Large intestine (tissue), 3 donors: ENCODE results near the gene ROBO2. TPM values are rescaled to one million over a fixed set of nuclear protein-coding genes. Genes with fewer than 3 reads are reported as not detected.
A peak's percentile ranks its signal among the peaks of the same experiment; 100 is the strongest.

Experiments
- DNase-seq, 2 donors: peaks; one replicate each; pipeline versions ENCODE4 v3.0.0 to v3.0.0-alpha.2; 2013
- H3K27ac ChIP-seq: one replicate; pipeline ENCODE4 v1.5.1; 2013; ENCODE audit warnings: low read length
- H3K27me3 ChIP-seq: 2 replicates; pipeline ENCODE4 v1.6.1; 2013; ENCODE audit warnings: low read length; ENCODE audit not compliant: control insufficient read depth, insufficient read depth
- H3K36me3 ChIP-seq: 2 replicates; pipeline ENCODE4 v1.6.1; 2013; ENCODE audit warnings: low read length; ENCODE audit not compliant: control insufficient read depth, insufficient read depth
- H3K4me1 ChIP-seq: one replicate; pipeline ENCODE4 v1.6.1; 2013; ENCODE audit warnings: low read length; ENCODE audit not compliant: control insufficient read depth, insufficient read depth
- H3K4me3 ChIP-seq: one replicate; pipeline ENCODE4 v1.5.1; 2013; ENCODE audit warnings: low read length
- H3K9me3 ChIP-seq: one replicate; pipeline ENCODE4 v1.6.1; 2013; ENCODE audit warnings: mild to moderate bottlenecking, low read depth, low read length, moderate library complexity; ENCODE audit not compliant: control insufficient read depth
- WGBS: methylation state at CpG from one replicate; pipeline ENCODE4 v1.1.5; 2013; ENCODE audit warnings: low lambda C conversion rate; ENCODE audit not compliant: insufficient coverage; 5-methylcytosine and 5-hydroxymethylcytosine counted together
- polyA plus RNA-seq: library from polyadenylated mRNA; unstranded; fragments of 120-200 nt; gene quantifications from one replicate; pipeline ENCODE4 v1.2.1, GENCODE V29; 2013

ROBO2 gene
- polyA plus RNA-seq, 1 donor = 9.6 TPM

DNA sequence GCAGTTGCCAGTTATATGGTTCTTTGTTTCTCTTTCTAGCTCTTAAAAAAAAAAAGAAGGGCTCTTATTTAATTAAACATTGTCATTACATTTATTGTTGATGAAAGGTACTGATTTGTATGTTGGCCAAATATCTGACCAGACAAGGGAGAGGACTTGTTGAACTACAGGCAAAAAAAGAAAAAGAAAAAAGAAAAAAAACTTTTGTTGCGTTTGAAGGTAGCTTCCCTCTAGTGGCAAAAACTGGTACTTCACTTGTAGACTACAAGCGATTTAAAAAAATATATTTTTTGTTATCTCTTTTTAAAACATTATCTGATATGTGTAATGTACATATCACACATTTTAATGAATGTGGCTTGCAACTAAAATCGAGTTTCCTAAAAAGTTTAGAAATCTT, 280.6 kb downstream of the ROBO2 start:
- Histone ChIP-seq H3K36me3 (no peaks in the 10 kb centered on the region), H3K27me3 (no peaks in the 10 kb centered on the region), H3K27ac (no peak overlapping the region), H3K4me1 (no peaks in the 10 kb centered on the region), H3K4me3 (no peak overlapping the region), H3K9me3 (no peaks in the 10 kb centered on the region)
- 14% methylated on average over 1 of the region's 3 CpGs for WGBS
- DNase-seq = peak; percentile 5 to 29

DNA sequence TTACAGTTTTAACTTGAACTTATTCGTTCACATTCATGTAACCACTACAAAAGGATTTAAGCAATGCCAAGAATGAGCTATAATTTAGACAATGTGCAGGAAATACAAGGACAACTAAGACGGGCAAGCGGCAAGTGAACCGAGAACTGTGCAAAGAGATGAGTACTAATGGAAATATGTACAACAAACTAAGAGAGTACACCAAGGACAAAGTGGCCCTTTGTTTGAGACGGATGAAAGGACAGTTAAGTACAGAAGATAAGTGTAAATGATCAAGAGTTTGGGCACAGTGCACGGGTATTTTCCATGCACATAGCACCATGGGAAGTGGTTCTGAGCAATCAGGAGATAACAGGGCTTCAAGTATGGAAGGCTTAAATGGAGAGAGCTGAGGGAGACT, 281.7 kb downstream of the ROBO2 start:
- Histone ChIP-seq H3K4me1 (no peaks in the 10 kb centered on the region), H3K27me3 (no peaks in the 10 kb centered on the region), H3K4me3 (no peak overlapping the region), H3K36me3 (no peaks in the 10 kb centered on the region), H3K27ac (no peak overlapping the region), H3K9me3 (no peaks in the 10 kb centered on the region)
- 90% methylated on average over 4 of the region's 6 CpGs for WGBS
- DNase-seq = no peak

DNA sequence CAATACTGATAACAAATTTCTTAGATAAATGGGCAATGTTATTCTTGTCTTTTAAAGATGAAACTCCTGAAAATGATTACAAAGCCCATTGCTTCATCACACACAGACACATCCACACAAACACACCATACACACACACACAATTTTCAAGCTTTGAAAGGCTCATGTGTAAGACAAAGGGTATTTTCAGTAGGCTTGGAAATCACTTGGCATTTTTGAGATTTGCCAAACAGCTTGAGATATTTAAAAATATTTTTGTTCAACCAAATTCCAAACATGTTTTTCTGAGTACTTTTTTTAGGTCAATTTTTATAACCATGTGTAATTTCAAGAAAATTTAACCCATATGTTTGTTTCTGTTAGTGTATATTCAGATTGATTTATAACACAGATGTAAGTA, 283.7 kb downstream of the ROBO2 start:
- DNase-seq = no peak
- no peaks in the 10 kb centered on the region for H3K36me3 ChIP-seq
- no peaks in the 10 kb centered on the region for H3K27me3 ChIP-seq
- H3K27ac ChIP-seq = no peak overlapping the region
- H3K4me1 ChIP-seq = no peaks in the 10 kb centered on the region
- no peak overlapping the region for H3K4me3 ChIP-seq
- H3K9me3 ChIP-seq = no peaks in the 10 kb centered on the region

DNA sequence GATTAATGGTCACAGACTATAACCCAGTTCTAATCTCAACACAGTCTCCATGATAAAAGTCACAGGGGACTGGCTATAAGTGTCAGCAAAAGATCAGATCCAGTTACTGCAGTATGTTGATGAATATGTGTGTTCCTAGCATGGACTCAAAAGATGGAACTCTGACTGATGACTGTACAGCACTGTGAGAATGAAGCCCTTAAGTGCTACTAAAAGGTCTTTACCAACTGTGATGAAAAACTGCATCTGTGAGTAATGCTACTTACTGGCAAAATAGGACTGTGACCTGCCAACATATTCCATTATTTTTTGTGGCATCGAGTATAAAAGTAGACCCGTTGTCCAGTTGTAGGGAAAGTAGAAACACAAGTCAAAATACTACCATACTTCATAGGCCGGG, 284.2 kb downstream of the ROBO2 start:
- WGBS = no CpG with 5 or more reads among the region's 3 CpGs

GRCh38 chr3:77325280-77325679, 285.4 kb downstream of the ROBO2 start:
- Histone ChIP-seq H3K27ac (no peak overlapping the region), H3K9me3 (no peaks in the 10 kb centered on the region), H3K4me3 (no peak overlapping the region), H3K36me3 (no peaks in the 10 kb centered on the region), H3K27me3 (no peaks in the 10 kb centered on the region), H3K4me1 (no peaks in the 10 kb centered on the region)
- DNase-seq = no peak
- WGBS = no CpG with 5 or more reads among the region's 2 CpGs

More for the DNA sequence above, 284.2 kb downstream of the ROBO2 start:
- no peaks in the 10 kb centered on the region for H3K36me3 ChIP-seq
- no peak overlapping the region for H3K27ac ChIP-seq
- no peak overlapping the region for H3K4me3 ChIP-seq
- no peak for DNase-seq
- no peaks in the 10 kb centered on the region for H3K9me3 ChIP-seq
- H3K4me1 ChIP-seq = no peaks in the 10 kb centered on the region
- no peaks in the 10 kb centered on the region for H3K27me3 ChIP-seq

- Histone ChIP-seq H3K4me1 (no peaks in the 10 kb centered on the region), H3K9me3 (no peaks in the 10 kb centered on the region), H3K4me3 (no peak overlapping the region), H3K27me3 (no peaks in the 10 kb centered on the region), H3K36me3 (no peaks in the 10 kb centered on the region), H3K27ac (no peak overlapping the region)
- no peak for DNase-seq
- WGBS = 100% methylated on average over 2 of the region's 2 CpGs
Measured at GRCh38 chr3:77325702-77326101, 285.8 kb downstream of the ROBO2 start.

- Histone ChIP-seq H3K4me3 (no peak overlapping the region), H3K9me3 (no peaks in the 10 kb centered on the region), H3K27ac (no peak overlapping the region), H3K36me3 (no peaks in the 10 kb centered on the region), H3K4me1 (no peaks in the 10 kb centered on the region), H3K27me3 (no peaks in the 10 kb centered on the region)
- WGBS = 88% methylated on average over 2 of the region's 5 CpGs
- DNase-seq = no peak
Measured at GRCh38 chr3:77326586-77326985, 286.7 kb downstream of the ROBO2 start.

GRCh38 chr3:77328690-77329089, 288.8 kb downstream of the ROBO2 start:
- no peak for DNase-seq
- no peak overlapping the region for H3K4me3 ChIP-seq
- no peaks in the 10 kb centered on the region for H3K9me3 ChIP-seq
- H3K27me3 ChIP-seq = no peaks in the 10 kb centered on the region
- WGBS = no CpG with 5 or more reads among the region's 1 CpG
- H3K27ac ChIP-seq = no peak overlapping the region
- no peaks in the 10 kb centered on the region for H3K4me1 ChIP-seq
- H3K36me3 ChIP-seq = no peaks in the 10 kb centered on the region

DNA sequence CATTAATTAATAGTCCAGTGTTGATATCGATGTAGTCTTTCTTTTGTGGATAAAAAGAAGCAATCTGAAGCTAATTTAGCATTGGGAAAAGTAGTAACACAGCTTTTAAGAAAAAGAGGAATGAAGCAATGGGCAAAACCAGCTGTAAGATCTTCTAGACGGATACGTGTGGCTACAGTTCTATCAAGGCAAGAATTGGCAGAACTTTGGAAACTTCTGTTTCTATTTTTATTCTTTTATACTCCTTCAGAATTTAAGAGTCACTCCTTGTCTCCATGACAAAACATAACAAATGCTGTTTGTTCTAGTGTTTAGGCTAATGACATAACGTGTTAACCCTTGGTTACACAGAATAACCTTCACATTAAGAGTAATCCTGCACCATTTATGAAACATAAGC, 289.2 kb downstream of the ROBO2 start:
- no peaks in the 10 kb centered on the region for H3K36me3 ChIP-seq
- no peaks in the 10 kb centered on the region for H3K27me3 ChIP-seq
- H3K4me3 ChIP-seq = no peak overlapping the region
- H3K4me1 ChIP-seq = no peaks in the 10 kb centered on the region
- H3K27ac ChIP-seq = no peak overlapping the region
- DNase-seq = no peak
- 83% methylated on average over 2 of the region's 4 CpGs for WGBS
- H3K9me3 ChIP-seq = no peaks in the 10 kb centered on the region

DNA sequence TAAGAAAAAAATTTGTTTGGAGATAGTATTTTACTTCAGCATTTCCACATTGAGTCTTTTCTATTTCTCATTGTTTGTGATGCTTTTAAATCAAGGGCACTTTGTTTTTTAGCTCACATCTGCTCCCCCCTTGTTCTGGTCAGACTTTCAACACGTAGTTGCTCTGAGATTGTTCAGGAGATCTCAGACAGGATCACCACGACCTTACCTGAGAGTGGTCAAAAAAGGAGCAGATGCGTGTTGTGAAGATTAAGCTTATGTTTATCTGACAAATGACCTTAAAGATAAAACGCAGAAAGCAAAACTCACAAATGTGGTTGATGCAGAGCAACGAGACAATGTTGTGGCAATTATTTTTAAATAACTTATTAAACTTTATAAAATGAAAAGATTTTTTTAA, 298.3 kb downstream of the ROBO2 start:
- Histone ChIP-seq H3K4me1 (no peaks in the 10 kb centered on the region), H3K9me3 (no peaks in the 10 kb centered on the region), H3K27me3 (no peaks in the 10 kb centered on the region), H3K4me3 (no peak overlapping the region), H3K36me3 (no peaks in the 10 kb centered on the region), H3K27ac (no peak overlapping the region)
- 69% methylated on average over 2 of the region's 5 CpGs for WGBS
- DNase-seq = no peak

DNA sequence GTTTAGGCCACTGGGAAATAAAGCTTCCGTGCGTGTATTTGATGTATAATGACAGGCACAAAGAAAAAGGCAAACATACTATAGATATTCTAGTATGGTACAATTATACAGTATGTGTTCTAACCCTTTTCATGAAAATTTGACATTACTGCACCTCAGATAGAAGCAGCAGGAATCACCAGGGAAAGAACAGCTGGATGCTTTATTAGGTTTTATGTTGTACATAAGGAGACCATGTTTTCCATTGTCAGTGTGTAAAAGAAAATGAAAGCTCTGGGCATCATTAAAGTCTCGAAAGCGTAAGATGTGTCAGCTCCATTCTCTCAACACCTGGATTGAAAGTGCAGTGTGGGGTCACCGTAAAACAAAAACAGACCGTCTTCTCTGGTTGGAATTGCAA, 302.1 kb downstream of the ROBO2 start:
- WGBS = 100% methylated on average over 1 of the region's 6 CpGs
- Histone ChIP-seq H3K4me3 (no peak overlapping the region), H3K27ac (no peak overlapping the region), H3K27me3 (no peaks in the 10 kb centered on the region), H3K9me3 (no peaks in the 10 kb centered on the region), H3K4me1 (no peaks in the 10 kb centered on the region), H3K36me3 (no peaks in the 10 kb centered on the region)
- no peak for DNase-seq
